Smooth muscle cell of bladder (primary cell): ENCODE data around the gene GPX4. TPM values are rescaled to one million over a fixed set of nuclear protein-coding genes. Genes with fewer than 3 reads are reported as not detected.

ENCODE experiments used
- total RNA-seq: library from RNA; depleted of rRNA; stranded (reverse); fragments of >200 nt; gene quantifications from 2 replicates; pipeline ENCODE4 v1.2.3, GENCODE V29; 2014

Gene GPX4
- total RNA-seq: 344 and 573 TPM in 2 replicates

GRCh38 chr19:1103708-1104310 lies at the start of gene GPX4:
Gene GPX4 (plus strand): TSS chr19:1103994. CDS start chr19:1104044, 50 bp downstream.

GRCh38 chr19:1066748-1067340 lies 37.0 kb upstream of the GPX4 start, which contains the start of gene ARHGAP45:
Gene ARHGAP45 (plus strand): TSS chr19:1067167. CDS start chr19:1067406, 239 bp downstream.

GRCh38 chr19:1094978-1095701 lies 8.7 kb upstream of the GPX4 start, which contains the start of gene POLR2E:
Gene POLR2E (minus strand): TSS chr19:1095375. CDS start chr19:1095315, 60 bp downstream.

Other genes starting within 250 kb of the GPX4 start
- gene CFD, start 244.3 kb upstream of the GPX4 start, total RNA-seq: 61.8 and 93.7 TPM in 2 replicates
- gene MED16, start 210.8 kb upstream of the GPX4 start, total RNA-seq: 16.4 and 21.4 TPM in 2 replicates
- gene RNU6-9, start 210.5 kb upstream of the GPX4 start, total RNA-seq: not detected in 2 replicates
- gene R3HDM4, start 190.8 kb upstream of the GPX4 start, total RNA-seq: 18.1 and 18.3 TPM in 2 replicates
- under 0.01 TPM in 1 of 2 replicates, not detected in the other for gene KISS1R, start 186.7 kb upstream of the GPX4 start, total RNA-seq
- 16.9 and 22.2 TPM in 2 replicates for gene ARID3A, start 178.0 kb upstream of the GPX4 start, total RNA-seq
- 42.0 and 62.0 TPM in 2 replicates for gene WDR18, start 119.6 kb upstream of the GPX4 start, total RNA-seq
- gene GRIN3B, start 103.6 kb upstream of the GPX4 start, total RNA-seq: 0.14 and 0.65 TPM in 2 replicates
- 47.4 and 57.0 TPM in 2 replicates for gene TMEM259, start 82.9 kb upstream of the GPX4 start, total RNA-seq
- gene RNU6-2, start 82.5 kb upstream of the GPX4 start, total RNA-seq: not detected in 2 replicates
- gene CNN2, start 77.4 kb upstream of the GPX4 start, total RNA-seq: 215 and 242 TPM in 2 replicates
- gene ABCA7, start 63.9 kb upstream of the GPX4 start, total RNA-seq: 3.4 and 3.8 TPM in 2 replicates
- 0.85 and 1.6 TPM in 2 replicates for gene ARHGAP45, start 36.8 kb upstream of the GPX4 start, total RNA-seq
- 83.9 and 89.1 TPM in 2 replicates for gene POLR2E, start 8.6 kb upstream of the GPX4 start, total RNA-seq
- gene SBNO2, start 70.3 kb downstream of the GPX4 start, total RNA-seq: 34.8 and 62.8 TPM in 2 replicates
- 83.1 and 101 TPM in 2 replicates for gene STK11, start 101.8 kb downstream of the GPX4 start, total RNA-seq
- 1.00 and 1.8 TPM in 2 replicates for gene CBARP, start 134.0 kb downstream of the GPX4 start, total RNA-seq
- 18.2 and 21.5 TPM in 2 replicates for gene ATP5F1D, start 137.8 kb downstream of the GPX4 start, total RNA-seq
- 10.0 and 12.9 TPM in 2 replicates for gene MIDN, start 144.6 kb downstream of the GPX4 start, total RNA-seq
- 222 and 279 TPM in 2 replicates for gene CIRBP, start 165.3 kb downstream of the GPX4 start, total RNA-seq
- 19.6 and 26.2 TPM in 2 replicates for gene FAM174C, start 171.5 kb downstream of the GPX4 start, total RNA-seq
- not detected in 2 replicates for gene EFNA2, start 181.9 kb downstream of the GPX4 start, total RNA-seq